ENCODE results near the gene GFER.

- TF ChIP-seq POLR2A (IDR thresholded peaks at IDR 0.05) = no peak
- no peak for TF ChIP-seq CTCF (IDR thresholded peaks at IDR 0.05)
These were observed 15.6 kb upstream of the GFER start for GRCh38 chr16:1968146-1968953.

All from testis (tissue), 2 donors.